Measurements from ENCODE around the gene SLC7A6OS.

The SLC7A6OS gene

DNA sequence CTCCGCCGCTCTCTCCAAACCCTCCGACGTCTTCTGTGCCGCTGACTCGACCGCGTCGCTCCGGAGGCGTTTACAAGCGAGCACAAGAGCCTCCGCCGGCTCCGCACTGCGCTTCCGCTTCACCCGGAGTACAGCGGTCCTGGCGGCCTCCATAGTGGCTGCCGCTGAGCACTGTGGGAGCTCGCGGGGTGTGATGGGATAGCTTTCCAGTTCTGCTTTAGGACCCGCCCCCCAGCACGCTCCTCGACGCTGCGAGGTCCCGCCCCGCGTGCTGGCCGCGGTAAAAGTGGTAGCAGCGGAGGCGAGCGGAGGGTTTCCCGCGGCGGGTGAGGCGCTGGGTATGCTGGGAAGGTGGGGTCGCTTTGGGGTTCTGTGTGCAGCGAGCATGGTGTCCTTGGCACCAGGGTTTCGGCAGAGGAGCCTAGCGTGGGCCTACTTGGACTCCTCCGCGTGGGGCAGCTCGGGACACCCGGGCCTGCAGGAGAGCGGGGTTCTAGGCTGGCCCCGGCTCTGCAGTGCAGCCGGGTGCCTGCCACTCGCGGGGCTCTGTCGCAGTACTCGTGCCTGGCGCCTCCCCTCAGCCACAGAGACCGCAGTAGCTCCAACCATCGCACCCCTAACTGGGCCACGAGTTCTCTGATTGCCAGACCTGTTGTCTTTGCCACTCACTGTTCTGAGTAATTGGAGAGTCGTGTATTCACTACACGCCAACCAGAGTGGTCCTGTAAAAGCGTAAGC is at the start of gene SLC7A6OS, which contains the start of gene PRMT7:
Gene SLC7A6OS (minus strand): TSS at position 173 of the 738 bp plus-strand sequence. CDS start 20 bp downstream, at position 153.
Gene PRMT7 (plus strand): TSS at position 246 of the 738 bp plus-strand sequence. CDS start 4,961 bp downstream, outside the sequence.
- DNase-seq (ENCODE audit: low spot score): peak; percentile 96

GRCh38 chr16:68359398-68360191 is 48.8 kb upstream of the SLC7A6OS start:
- DNase-seq (ENCODE audit: low spot score): no peak

DNA sequence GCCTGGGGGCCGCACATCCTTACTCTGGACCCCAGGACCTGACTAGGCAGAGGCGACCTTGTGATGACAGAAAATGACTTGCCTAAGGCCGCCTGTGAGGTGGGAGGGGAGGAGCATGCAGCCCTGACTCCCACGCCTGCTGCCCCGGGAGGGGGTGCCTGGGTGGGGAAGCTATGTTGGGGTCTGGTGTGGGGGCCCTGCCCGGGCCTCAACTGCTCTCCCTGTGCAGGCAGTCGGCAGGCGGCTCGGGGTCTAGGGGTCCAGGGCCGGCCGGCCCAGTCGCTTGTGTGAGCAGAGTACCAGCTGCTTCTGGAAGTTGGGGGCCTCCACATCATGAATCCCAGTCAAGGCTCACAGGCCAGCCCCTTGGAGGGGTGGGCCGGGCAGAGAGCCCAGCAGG is 48.2 kb upstream of the SLC7A6OS start:
- no peak for DNase-seq (ENCODE audit: low spot score)

GRCh38 chr16:68357923-68358322 is 47.2 kb upstream of the SLC7A6OS start:
- DNase-seq (ENCODE audit: low spot score): no peak

- no peak for DNase-seq (ENCODE audit: low spot score)
Observed at GRCh38 chr16:68357521-68357922, 46.8 kb upstream of the SLC7A6OS start.

DNA sequence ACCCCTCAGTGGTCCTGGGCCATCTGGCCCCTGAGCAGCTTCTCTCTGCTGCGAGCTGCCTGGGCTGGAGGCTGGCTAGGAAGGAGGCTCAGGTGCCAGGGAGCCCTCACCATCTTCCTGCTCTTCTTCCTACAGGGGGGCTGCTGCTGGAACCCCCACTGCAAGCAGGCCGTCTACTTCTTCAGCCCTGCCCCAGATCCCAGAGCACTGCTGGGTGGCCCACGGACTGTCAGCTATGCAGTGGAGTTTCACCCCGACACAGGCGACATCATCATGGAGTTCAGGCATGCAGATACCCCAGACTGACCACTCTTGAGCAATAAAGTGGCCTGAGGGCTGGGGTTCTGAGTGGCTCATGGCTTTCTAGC is 46.2 kb upstream of the SLC7A6OS start:
- DNase-seq (ENCODE audit: low spot score): no peak

DNA sequence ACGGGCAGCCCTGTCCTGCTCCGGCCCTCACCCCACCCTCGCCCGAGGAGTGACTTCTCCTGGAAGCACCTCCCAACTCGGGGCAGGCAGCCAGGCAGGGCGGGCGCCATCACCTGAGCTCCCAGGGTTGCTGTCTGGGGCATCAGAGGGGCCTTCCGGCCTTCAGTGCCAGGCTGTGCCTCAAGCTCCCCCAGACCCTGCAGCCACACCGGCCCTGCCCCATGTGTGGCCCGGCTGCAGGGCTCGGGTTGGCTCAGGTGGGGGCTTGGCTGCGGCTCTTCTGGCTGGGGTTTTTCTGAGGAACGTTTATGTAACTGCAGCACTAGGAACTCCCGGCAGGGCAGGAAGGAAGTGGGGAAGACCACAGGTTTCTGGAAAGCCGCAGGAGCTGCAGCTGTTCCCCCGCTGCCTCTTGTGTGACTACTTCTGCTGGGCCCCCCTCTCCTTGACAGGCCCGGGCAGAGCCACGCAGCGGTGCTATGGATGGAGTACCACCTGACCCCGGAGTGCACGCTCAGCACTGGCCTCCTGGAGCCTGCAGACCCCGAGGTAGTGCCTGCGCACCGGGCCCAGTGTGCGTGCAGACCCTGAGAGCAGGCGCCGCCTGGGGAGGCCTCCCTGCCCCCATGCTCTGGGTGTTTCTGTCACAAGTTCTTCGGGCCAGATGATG is 45.6 kb upstream of the SLC7A6OS start:
- no peak for DNase-seq (ENCODE audit: low spot score)

GRCh38 chr16:68355447-68356248 is 44.9 kb upstream of the SLC7A6OS start:
- DNase-seq (ENCODE audit: low spot score): no peak

- no peak for DNase-seq (ENCODE audit: low spot score)
Observed at GRCh38 chr16:68354816-68355215, 44.1 kb upstream of the SLC7A6OS start.

DNA sequence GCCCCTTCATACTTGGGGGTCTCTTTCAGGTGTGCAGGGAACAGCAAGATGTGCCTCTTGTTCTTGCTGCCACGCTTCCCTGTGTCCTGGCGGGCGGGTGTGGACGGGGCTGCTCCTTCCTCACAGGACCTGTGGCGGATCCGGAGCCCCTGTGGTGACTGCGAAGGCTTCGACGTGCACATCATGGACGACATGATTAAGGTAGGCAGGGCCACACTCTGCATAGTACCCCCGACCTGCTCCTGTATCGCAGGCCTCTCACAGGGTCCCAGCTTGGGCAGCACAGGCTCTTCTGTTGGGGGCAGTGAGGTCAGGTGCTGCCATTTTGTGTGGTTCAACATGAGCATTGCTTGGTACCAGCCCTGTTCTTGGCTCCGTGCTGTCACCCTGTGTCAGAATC is 42.6 kb upstream of the SLC7A6OS start:
- DNase-seq (ENCODE audit: low spot score): no peak

GRCh38 chr16:68351991-68352431 is 41.3 kb upstream of the SLC7A6OS start:
- DNase-seq (ENCODE audit: low spot score): no peak

DNA sequence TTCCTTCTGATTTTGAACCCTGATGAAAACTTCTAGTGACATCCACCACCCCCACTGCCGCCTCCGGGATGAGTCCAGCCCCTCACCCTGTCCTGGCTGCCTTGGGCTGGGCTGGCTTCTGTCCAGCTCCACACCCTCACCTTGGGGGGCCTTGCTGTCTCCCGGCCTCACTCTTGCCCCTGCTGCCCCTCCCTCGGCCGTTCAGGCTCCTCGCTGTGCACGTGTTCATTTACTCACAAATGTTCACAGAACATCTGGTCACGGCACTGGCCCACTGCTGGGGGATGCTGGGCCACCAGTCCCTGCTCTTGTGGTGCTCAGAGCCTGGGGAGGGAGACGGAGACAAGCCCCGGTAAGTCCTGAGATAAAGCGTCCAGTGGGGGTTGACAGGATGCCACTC is 40.7 kb upstream of the SLC7A6OS start:
- no peak for DNase-seq (ENCODE audit: low spot score)

- DNase-seq (ENCODE audit: low spot score): no peak
Observed at GRCh38 chr16:68350813-68351350, 40.1 kb upstream of the SLC7A6OS start.

DNA sequence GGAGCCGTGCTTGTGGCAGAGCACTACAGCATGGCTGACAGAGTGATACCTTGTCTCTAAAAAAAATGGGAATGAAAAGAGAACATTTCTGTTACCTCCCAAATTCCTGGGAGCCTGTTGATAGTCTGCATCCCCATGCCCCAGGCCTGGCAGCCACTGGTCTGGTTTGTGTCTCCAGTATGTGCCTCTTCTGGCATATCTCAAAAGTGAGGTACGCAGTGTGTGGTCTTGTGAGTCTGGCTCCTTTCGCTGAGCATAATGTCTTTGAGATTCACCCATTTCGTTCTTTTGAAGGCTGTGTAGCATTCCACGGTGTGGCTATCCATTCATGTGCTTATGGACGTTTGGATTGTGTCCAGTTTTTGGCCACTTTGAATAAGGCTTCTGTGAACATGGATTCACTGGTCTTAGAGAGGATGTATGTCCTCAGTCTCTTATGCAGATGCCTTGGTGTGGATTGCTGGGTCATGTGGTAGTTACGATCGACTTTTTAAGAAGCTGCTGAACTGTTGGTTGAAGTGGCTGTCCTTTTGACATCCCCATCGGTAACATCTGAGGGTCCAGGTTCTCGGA is 39.2 kb upstream of the SLC7A6OS start:
- DNase-seq (ENCODE audit: low spot score): no peak

- DNase-seq (ENCODE audit: low spot score): no peak
Observed at GRCh38 chr16:68348639-68349445, 38.1 kb upstream of the SLC7A6OS start.

GRCh38 chr16:68347605-68348004 is 36.9 kb upstream of the SLC7A6OS start:
- no peak for DNase-seq (ENCODE audit: low spot score)

GRCh38 chr16:68346892-68347480 is 36.2 kb upstream of the SLC7A6OS start:
- DNase-seq (ENCODE audit: low spot score): no peak

DNA sequence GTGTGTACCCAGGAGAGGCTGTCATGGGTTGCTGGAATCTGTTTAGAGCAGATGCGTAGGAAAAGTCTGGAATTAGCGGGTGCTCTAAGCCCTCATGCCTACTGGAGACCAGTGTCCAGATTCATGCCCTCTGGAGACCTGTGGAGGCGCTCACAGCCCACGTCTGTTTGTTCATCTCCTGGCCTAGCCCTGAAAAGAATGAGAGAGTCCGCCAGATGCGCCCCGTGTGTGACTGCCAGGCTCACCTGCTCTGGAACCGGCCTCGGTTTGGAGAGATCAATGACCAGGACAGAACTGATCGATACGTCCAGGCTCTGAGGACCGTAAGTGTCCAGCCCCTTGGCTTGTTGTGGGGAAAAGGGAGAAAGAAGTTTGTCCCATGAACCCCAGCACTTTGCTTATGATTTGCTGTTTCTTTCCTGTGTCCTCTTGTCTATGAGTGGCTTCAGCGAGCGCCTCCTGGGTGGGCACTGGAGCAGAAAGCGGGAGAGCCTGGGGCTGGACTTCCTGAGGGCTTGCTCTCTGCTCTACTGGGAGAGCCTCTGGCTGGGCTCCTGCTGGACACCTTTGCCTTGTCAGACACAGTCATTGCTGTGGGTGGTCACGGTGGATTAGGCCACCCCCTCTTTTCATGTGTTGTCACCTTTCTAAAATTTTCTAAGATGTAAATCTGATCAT is 35.4 kb upstream of the SLC7A6OS start:
- no peak for DNase-seq (ENCODE audit: low spot score)

DNA sequence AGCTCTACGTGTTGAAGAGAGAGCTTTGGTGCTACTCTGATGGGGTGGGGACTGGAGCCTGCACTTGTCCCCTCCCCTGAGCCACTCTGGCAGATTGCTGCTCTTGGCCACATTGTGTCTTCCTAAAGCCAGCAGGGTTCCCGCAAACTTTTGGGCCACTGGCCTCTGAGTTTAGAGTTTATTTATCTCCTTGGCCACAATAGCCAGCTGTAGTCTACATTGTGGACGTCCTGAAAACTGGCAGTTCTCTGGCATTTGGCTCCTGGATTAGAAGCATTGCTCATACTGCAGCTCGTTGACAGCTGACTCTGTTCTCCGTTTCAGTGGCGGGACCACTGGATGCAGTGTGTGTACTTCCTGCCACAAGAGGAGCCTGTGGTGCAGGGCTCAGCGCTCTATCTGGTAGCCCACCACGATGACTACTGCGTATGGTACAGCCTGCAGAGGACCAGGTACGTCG is 34.6 kb upstream of the SLC7A6OS start:
- DNase-seq (ENCODE audit: low spot score): no peak
